ENCODE data around the gene FPR3. TPM values are rescaled to one million over a fixed set of nuclear protein-coding genes. Genes with fewer than 3 reads are reported as not detected.
A peak's percentile ranks its signal among the peaks of the same experiment; 100 is the strongest.

Gene FPR3
- total and polyA plus RNA-seq, 2 experiments from 2014 or later: not detected

GRCh38 chr19:51802775-51803174 is 7.8 kb downstream of the FPR3 start:
- no peaks in the 10 kb centered on the region for H3K4me1 Mint-ChIP-seq
- H3K36me3 ChIP-seq (ENCODE audit: insufficient read depth): no peaks in the 10 kb centered on the region
- H3K27ac ChIP-seq (ENCODE audit: low read depth): no peak overlapping the region
- H3K9me3 Mint-ChIP-seq: peaks cover 68% of the 10 kb centered on the region
- no peaks in the 10 kb centered on the region for H3K27me3 ChIP-seq (ENCODE audit: insufficient read depth)
- TF ChIP-seq STAT1 (IDR thresholded peaks at IDR 0.05; ENCODE audit: unreplicated experiment): no peak
- no peak for TF ChIP-seq EZH2 (IDR thresholded peaks at IDR 0.05; ENCODE audit: low read depth, unreplicated experiment)
- TF ChIP-seq CTCF (conservative IDR thresholded peaks at IDR 0.05; ENCODE audit: low read depth in 2 of 2): no peak
- no peak for TF ChIP-seq EZH2phosphoT487 (IDR thresholded peaks at IDR 0.05; ENCODE audit: unreplicated experiment)
- TF ChIP-seq NANOG (IDR thresholded peaks at IDR 0.05; ENCODE audit: borderline replicate concordance): no peak
- TF ChIP-seq ZNF331 (CRISPR knock-in tag; IDR thresholded peaks at IDR 0.05; ENCODE audit: low read depth): no peak
- TF ChIP-seq JUNB (IDR thresholded peaks at IDR 0.05; ENCODE audit: unreplicated experiment): no peak
- no peak for TF ChIP-seq POLR2AphosphoS5 (IDR thresholded peaks at IDR 0.05; ENCODE audit: low read depth)
- no peak for TF ChIP-seq REST (IDR thresholded peaks at IDR 0.05; ENCODE audit: unreplicated experiment)
- no peak overlapping the region for H2AFZ ChIP-seq
- H3K27ac Mint-ChIP-seq: no peak overlapping the region
- H3K79me2 ChIP-seq (replicated peaks; ENCODE audit: insufficient read depth): no peaks in the 10 kb centered on the region
- no peak for ATAC-seq
- H3F3A ChIP-seq (replicated peaks; ENCODE audit: low read depth): no peaks in the 10 kb centered on the region
- H3K4me1 ChIP-seq (ENCODE audit: insufficient read depth): peaks cover 5% of the 10 kb centered on the region
- H3K27me3 Mint-ChIP-seq (ENCODE audit: insufficient read depth, low read depth, poor library complexity): peaks cover 7% of the 10 kb centered on the region
- H4K20me1 ChIP-seq (replicated peaks; ENCODE audit: insufficient read depth): no peaks in the 10 kb centered on the region
- no peak overlapping the region for H3K4me3 ChIP-seq
- no peak overlapping the region for H3K4me2 ChIP-seq
- DNase-seq (ENCODE audit: low spot score): no peak
- H3K9me2 ChIP-seq (ENCODE audit: insufficient read depth): no peaks in the 10 kb centered on the region
- peaks cover 41% of the 10 kb centered on the region for H3K36me3 Mint-ChIP-seq (ENCODE audit: low read depth)
- H3K4me3 Mint-ChIP-seq: no peak overlapping the region

GRCh38 chr19:51803519-51803918 is 8.6 kb downstream of the FPR3 start:
- Histone ChIP-seq H3K4me1 (ENCODE audit: insufficient read depth) (peaks cover 5% of the 10 kb centered on the region), H3K4me3 (no peak overlapping the region), H3K36me3 (ENCODE audit: insufficient read depth) (no peaks in the 10 kb centered on the region), H2AFZ (no peak overlapping the region), H3K27me3 (ENCODE audit: insufficient read depth) (no peaks in the 10 kb centered on the region), H3K4me2 (no peak overlapping the region), H3K79me2 (replicated peaks; ENCODE audit: insufficient read depth) (no peaks in the 10 kb centered on the region), H3K9me2 (ENCODE audit: insufficient read depth) (no peaks in the 10 kb centered on the region), H4K20me1 (replicated peaks; ENCODE audit: insufficient read depth) (no peaks in the 10 kb centered on the region), H3F3A (replicated peaks; ENCODE audit: low read depth) (no peaks in the 10 kb centered on the region), H3K27ac (ENCODE audit: low read depth) (no peak overlapping the region)
- TF ChIP-seq CTCF (conservative IDR thresholded peaks at IDR 0.05; ENCODE audit: low read depth in 2 of 2): peak in 1 of 2 experiments; percentile 18; a peak in 1 of 4 replicates
- TF ChIP-seq ETS1 (IDR thresholded peaks at IDR 0.05): no peak
- H3K4me1 Mint-ChIP-seq: no peaks in the 10 kb centered on the region
- H3K27ac Mint-ChIP-seq: no peak overlapping the region
- peaks cover 7% of the 10 kb centered on the region for H3K27me3 Mint-ChIP-seq (ENCODE audit: insufficient read depth, low read depth, poor library complexity)
- ATAC-seq (no peak; the same call in 2 of the 3 replicates), DNase-seq (ENCODE audit: low spot score) (peak; percentile 27)
- peaks cover 44% of the 10 kb centered on the region for H3K36me3 Mint-ChIP-seq (ENCODE audit: low read depth)
- H3K4me3 Mint-ChIP-seq: no peak overlapping the region
- H3K9me3 Mint-ChIP-seq: peaks cover 69% of the 10 kb centered on the region

All from GM23338 (cell line).